Kasumi-1 (cell line): ENCODE measurements around the gene PDE12.
"Not testable (repeated sequence)": the region's sequence is repeated elsewhere in the genome, so short reads cannot be mapped to it uniquely, and the experiment has no call there.

Experiments used
- DNase-seq, 2 experiments: peaks; one replicate each; lab custom pipeline; 2025; lab: John Stamatoyannopoulos, UW

Gene PDE12

DNA sequence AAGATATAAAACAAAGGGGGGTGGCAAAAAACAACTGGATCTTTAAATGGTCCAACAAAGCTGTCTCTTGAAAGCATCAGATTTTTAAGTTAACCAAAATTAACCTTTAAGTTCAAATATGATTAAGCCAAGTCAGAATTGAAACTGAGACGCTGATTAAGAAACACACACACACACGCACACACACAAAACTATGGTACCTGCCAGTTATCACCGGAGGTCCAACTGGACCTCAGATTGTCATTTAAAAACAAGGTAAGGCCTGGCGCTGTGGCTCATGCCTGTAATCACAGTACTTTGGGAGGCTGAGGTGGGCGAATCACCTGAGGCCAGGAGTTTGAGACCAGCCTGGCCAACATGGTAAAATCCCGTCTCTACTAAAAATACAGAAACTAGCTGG is 30.7 kb downstream of the PDE12 start:
- DNase-seq = no peak

DNA sequence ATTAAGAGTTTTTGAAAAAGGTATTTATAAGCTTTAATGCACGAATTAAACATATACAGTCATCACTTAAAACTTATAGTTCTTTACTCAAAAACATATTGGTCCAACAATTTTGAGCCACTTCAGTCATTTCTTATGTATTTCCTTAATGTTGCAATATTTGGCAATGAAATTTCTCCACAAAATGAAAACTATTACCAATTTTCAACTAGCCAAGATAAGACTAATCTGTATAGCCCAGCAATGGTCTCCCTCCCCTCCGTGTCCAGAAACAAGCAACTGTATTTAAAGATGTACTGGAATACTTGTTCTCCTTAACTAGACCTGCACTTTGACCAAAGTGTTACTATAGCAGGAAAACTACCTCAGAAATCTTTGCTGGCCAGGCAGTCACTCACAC is 31.8 kb downstream of the PDE12 start:
- DNase-seq = no peak

DNA sequence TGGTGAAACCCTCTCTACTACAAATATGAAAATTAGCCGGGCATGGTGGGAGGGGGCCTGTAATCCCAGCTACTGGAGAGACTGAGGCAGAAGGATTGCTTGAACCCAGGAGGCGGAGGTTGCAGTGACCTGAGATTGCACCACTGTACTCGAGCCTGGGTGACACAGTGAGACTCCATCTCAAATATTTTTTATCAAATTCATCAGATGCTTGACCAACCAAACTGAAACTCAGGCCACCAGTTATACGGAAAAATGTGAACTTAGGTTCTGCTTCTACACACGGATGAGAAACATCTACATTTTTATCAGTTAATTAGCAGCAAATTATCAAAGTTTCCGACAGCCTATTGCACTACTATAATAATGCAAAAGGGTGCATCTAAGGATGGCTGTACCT is 36.2 kb downstream of the PDE12 start:
- DNase-seq = no peak

DNA sequence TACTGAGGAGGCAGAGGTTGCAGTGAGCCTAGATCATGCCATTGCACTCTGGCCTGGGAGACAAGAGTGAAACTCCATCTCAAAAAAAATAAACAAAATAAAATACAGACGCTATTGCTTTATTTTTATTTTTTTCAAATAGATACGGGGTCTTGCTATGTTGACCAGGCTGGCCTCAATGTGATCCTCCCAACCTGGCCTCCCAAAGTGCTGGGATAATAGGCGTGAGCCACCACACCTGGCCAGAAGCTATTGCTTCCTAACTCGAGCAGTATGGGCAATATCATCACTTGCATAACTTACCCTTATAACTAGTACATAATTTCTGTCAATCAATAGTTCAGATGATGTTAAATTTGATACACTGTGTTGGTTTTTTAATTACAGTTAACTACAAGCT is 38.1 kb downstream of the PDE12 start:
- DNase-seq = no peak

DNA sequence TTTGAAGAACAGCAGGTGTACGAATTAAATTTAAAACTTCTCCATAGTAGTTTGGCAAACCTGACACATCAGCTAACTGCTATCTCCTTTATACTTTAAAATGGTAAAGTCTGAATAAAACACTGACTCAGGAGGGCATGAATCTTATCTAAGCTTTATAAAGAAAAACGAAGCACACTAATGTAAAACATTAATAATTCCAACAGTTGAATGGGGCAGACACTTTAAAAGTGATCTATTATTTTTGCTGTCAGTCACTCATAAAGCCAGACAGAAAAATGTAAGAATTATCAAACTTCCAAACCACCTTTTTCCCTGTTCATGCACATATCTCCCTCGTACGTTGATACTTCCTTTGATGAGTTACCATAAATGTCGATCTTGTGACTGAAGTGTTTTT is 38.5 kb downstream of the PDE12 start:
- no peak for DNase-seq

DNA sequence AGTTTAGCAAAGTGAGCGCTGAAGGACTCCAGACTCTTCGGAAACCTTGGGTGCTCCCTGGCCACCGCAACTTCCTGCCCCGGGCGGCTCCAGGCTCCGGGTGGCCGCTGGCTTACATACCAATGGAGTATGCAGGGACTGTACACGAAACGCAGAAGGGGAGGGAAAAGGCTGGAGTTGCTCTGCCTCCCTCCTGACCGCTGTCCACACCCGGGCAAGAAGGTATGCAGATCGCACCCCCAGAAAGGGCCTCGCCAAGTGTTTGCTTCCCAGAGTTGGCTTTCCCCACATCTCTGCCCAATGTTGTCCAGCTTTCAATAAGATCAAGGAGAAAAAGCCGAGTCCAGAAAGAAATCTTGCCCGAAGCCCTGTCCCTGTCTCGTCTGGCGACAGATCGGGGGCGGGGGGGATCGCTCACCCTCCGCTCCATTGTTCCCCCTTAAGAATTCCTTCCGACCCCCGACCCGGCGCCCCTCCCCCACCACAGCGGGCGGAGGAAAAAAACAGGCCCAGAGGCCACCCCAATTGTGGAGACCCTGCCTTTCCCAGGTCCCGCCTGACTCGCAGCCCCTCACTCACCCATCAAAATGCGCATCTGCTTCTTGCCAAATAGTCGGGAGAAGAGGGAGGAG is 40.5 kb downstream of the PDE12 start:
- DNase-seq = peak; percentile 79 to 86

DNA sequence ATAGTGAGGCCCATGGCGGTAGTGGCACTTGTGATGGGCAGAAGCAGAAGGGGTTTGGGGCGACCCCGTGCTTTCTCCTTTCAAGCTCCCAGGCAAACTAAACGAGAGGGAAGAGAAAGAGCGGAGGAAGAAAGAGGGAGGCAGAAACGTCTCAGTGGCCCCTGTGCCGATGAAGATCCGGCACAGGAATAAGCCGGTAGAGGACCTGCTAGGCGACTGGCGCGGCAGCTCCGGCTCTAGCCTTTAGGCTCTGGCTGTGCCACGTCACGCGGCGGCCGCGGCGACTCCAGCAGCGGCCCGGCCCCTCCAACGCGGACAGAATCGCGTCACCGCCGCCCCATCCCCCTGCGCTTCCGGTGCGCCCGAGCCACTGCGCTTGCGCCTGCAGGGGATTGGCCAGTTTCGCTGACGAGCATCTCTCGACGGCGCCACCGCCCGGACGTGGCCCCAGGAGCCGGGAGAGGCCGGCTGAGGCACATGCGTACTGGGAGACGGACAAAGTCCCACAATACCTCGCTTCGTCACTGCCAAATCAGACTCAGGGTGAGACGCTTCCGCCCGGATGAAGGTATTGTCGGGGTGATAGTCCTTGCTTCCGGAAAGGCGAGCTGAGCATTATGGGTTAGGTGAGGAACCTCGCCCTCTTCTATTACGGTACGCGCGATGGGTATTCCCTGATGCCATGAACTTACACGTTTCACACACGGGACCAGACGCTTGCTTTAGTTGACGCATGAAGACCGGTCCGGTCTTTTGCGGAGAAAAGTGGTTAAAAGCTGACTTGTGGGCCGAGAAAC is 41.3 kb downstream of the PDE12 start, which contains the start of gene ARF4:
TSS of gene ARF4 (minus strand) at position 218 of the 797 bp plus-strand sequence. CDS start at position 14, 204 bp downstream.
- peak; percentile 99 for DNase-seq

DNA sequence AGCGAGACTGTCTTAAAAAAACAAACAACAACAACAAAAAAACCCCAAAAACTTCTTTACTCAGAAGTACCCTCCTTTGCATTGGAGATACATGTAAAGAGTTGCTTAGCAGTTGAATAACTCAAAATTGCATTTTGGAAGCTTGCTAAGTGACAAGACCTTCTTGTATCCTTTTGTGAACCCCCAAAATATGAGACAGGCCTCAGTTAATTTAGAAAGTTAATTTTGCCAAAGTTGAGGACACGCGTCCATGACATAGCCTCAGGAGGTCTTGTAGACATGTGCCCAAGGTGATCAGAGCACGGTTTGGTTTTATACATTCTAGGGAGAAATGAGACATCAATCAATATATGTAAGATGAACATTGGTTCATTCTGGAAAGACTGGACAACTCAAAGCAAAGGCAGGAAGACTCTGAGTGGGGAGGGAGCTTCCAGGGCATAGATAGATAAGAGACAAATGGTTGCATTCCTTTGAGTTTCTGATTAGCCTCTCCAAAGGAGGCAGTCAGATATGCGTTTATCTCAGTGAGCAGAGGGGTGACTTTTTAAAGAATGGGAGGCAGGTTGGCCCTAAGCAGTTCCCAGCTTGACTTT is 42.8 kb downstream of the PDE12 start:
- peak in 1 of 2 experiments; percentile 31 for DNase-seq

DNA sequence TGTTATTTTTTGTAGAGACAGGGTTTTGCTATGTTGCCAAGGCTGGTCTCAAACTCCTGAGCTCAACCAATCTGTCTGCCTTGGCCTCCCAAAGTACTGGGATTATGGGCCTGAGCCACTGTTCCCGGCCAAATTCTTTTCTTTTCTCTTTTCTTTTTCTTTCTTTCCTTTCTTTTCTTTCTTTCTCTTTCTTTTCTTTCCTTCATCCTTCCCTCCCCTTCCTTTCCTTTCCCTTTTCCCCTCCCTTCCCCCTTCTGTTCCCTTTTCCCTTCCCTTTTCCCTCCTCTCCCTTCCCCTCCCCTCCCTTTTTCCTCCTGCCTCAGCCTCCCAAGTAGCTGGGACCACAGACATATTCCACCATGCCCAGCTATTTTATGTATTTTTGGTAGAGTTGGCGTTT is 44.1 kb downstream of the PDE12 start:
- no peak for DNase-seq

DNA sequence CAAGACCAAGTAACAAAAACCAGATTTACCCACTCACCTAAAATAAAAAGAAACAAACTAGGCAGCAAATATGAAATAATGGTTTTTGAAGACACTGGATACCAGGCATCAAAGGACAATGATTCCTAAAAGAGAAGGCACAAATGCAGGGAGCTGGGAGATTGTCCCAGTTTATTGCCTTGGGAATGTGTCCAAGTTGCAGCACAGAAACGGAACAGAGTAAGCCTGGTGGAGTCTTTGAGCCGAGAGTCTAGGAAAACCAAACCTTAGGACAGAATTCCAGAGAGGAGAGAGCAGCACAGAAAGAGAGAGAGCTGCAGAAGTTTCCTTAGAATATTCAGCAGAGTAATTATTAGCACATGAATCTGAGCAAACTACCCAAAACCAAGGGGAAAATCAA is 48.9 kb downstream of the PDE12 start:
- DNase-seq = no peak

DNA sequence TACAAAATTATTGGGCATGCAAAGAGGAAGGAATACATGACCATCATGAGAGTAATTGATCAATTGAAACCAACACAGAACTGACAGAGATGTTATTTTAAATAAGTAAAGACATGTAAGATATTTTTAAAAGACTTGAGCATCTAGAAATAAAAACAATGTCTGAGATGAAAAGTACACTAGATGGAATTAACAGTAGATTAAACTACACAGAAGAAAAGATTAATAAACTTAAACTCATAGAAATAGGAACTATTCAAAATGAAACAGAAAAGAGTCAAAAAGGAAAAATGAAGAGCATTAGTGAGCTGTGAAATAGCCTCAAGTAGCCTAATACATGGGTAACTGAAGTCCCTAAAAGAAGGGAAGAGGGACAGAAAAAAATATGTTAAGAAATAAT is 49.6 kb downstream of the PDE12 start:
- DNase-seq = no peak

DNA sequence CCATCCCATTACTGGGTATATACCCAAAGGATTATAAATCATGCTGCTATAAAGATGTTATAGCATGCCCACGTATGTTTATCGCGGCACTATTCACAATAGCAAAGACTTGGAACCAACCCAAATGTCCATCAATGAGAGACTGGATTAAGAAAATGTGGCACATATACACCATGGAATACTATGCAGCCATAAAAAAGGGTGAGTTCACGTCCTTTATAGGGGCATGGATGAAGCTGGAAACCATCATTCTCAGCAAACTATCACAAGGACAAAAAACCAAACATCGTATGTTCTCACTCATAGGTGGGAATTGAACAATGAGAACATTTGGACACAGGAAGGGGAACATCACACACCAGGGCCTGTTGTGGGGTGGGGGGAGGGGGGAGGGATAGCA is 55.8 kb downstream of the PDE12 start:
- not testable (repeated sequence) for DNase-seq

DNA sequence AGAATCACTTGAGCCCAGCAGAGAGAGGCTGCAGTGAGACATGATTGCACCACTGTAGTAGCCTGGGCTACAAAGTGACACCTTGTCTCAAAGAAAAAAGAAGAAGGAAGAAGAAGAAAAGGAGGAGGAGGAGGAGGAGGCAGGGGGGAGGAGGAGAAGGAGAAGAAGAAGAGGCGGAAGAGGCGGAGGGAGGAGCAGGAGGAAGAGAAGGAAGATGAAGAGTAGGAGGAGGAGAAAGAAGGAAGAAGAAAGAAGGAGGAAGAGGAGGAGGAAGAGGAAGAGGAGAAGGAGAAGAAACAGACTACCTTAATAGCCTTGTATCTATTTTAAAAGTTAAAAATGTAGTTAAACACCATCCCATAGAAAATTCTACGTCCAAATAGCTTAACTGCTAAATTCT is 60.2 kb downstream of the PDE12 start:
- no peak for DNase-seq
